WTC11 (cell line): Measurements from ENCODE around the gene USP48. TPM values are rescaled to one million over a fixed set of nuclear protein-coding genes. Genes with fewer than 3 reads are reported as not detected.

Experiments used
- ATAC-seq: fragments of 200-7000 bp; cut with Tn5 transposase; 2 replicates; pipeline ENCODE4 v1.10.0; 2021; ENCODE audit warnings: mild to moderate bottlenecking, moderate library complexity
- CTCF ChIA-PET: fragments of 300-600 bp; sonication (Branson Sonifier 250); formaldehyde crosslinking; loops from one replicate; lab custom pipeline; 2021; ENCODE audit warnings: antibody characterized with exemption; lab: Charles Lee
- POLR2A ChIA-PET: fragments of 350-600 bp; sonication (Branson Sonifier 250); formaldehyde crosslinking; loops from one replicate; lab custom pipeline; 2021; ENCODE audit warnings: antibody characterized with exemption; lab: Charles Lee
- DNase-seq: peaks from one replicate; pipeline ENCODE4 v3.0.0; 2021; ENCODE audit warnings: low spot score
- H3K27ac Mint-ChIP-seq: 2 replicates; pipeline ENCODE4 v1.8.0; 2021; ENCODE audit warnings: mixed read lengths
- H3K27me3 Mint-ChIP-seq: 2 replicates; pipeline ENCODE4 v1.8.0; 2021; ENCODE audit warnings: low read depth, mild to moderate bottlenecking, moderate library complexity, mixed read lengths
- H3K36me3 Mint-ChIP-seq: 2 replicates; pipeline ENCODE4 v1.8.0; 2021; ENCODE audit warnings: mixed read lengths
- H3K4me1 Mint-ChIP-seq: 2 replicates; pipeline ENCODE4 v1.8.0; 2022; ENCODE audit warnings: mixed read lengths
- H3K4me3 Mint-ChIP-seq: 2 replicates; pipeline ENCODE4 v1.8.0; 2021; ENCODE audit warnings: mild to moderate bottlenecking, moderate library complexity, mixed read lengths
- H3K9me3 Mint-ChIP-seq: 2 replicates; pipeline ENCODE4 v1.8.0; 2021; ENCODE audit warnings: mixed read lengths
- ESRRA ChIP-seq: sonication (generic); formaldehyde crosslinking; IDR thresholded peaks from 2 replicates; pipeline ENCODE4 v1.8.1; 2022; ENCODE audit warnings: mild to moderate bottlenecking, missing genetic modification reagents, borderline replicate concordance
- ETV6 ChIP-seq: sonication (generic); formaldehyde crosslinking; IDR thresholded peaks from 2 replicates; pipeline ENCODE4 v1.8.1; 2022; ENCODE audit warnings: mild to moderate bottlenecking, missing genetic modification reagents
- FOXP1 ChIP-seq: sonication (generic); formaldehyde crosslinking; IDR thresholded peaks from 2 replicates; pipeline ENCODE4 v1.8.0; 2022; ENCODE audit warnings: missing genetic modification reagents, mild to moderate bottlenecking, moderate library complexity, borderline replicate concordance
- GRHL2 ChIP-seq: fragments of 250-450 bp; sonication (Bioruptor Pico); IDR thresholded peaks from 2 replicates; pipeline ENCODE4 v1.8.0; 2022; ENCODE audit warnings: mild to moderate bottlenecking, moderate library complexity; ENCODE audit not compliant: insufficient replicate concordance, severe bottlenecking
- IRF2 ChIP-seq: sonication (generic); formaldehyde crosslinking; IDR thresholded peaks from 2 replicates; pipeline ENCODE4 v1.8.0; 2022; ENCODE audit warnings: low read depth, missing genetic modification reagents, borderline replicate concordance
- KAT7 ChIP-seq: sonication (generic); formaldehyde crosslinking; IDR thresholded peaks from 2 replicates; pipeline ENCODE4 v1.8.1; 2023; ENCODE audit warnings: missing genetic modification reagents, mild to moderate bottlenecking, borderline replicate concordance
- MXD4 ChIP-seq: fragments of 250-450 bp; sonication (Bioruptor Pico); IDR thresholded peaks from 2 replicates; pipeline ENCODE4 v1.8.0; 2021; ENCODE audit warnings: mild to moderate bottlenecking, moderate library complexity, borderline replicate concordance
- MYBL2 ChIP-seq: sonication (generic); formaldehyde crosslinking; IDR thresholded peaks from 2 replicates; pipeline ENCODE4 v1.8.1; 2023; ENCODE audit warnings: mild to moderate bottlenecking, moderate library complexity, missing genetic modification reagents
- NFYB ChIP-seq: sonication (generic); formaldehyde crosslinking; conservative IDR thresholded peaks from 2 replicates; pipeline ENCODE4 v1.8.0; 2022; ENCODE audit warnings: low read depth, missing genetic modification reagents
- SMAD3 ChIP-seq: sonication (generic); formaldehyde crosslinking; IDR thresholded peaks from 2 replicates; pipeline ENCODE4 v1.8.0; 2022; ENCODE audit warnings: missing genetic modification reagents, mild to moderate bottlenecking, borderline replicate concordance
- SOX15 ChIP-seq: fragments of 250-450 bp; sonication (Bioruptor Pico); IDR thresholded peaks from 2 replicates; pipeline ENCODE4 v1.9.0; 2021; ENCODE audit warnings: mild to moderate bottlenecking
- SP1 ChIP-seq: sonication (generic); formaldehyde crosslinking; conservative IDR thresholded peaks from 2 replicates; pipeline ENCODE4 v1.8.1; 2022; ENCODE audit warnings: missing genetic modification reagents
- TEAD1 ChIP-seq: sonication (generic); formaldehyde crosslinking; IDR thresholded peaks from 2 replicates; pipeline ENCODE4 v1.8.0; 2022; ENCODE audit warnings: mild to moderate bottlenecking, missing genetic modification reagents
- ZNF138 ChIP-seq: sonication (generic); formaldehyde crosslinking; conservative IDR thresholded peaks from 2 replicates; pipeline ENCODE4 v1.8.1; 2022; ENCODE audit warnings: mild to moderate bottlenecking, moderate library complexity, missing genetic modification reagents
- ZNF219 ChIP-seq: sonication (generic); formaldehyde crosslinking; IDR thresholded peaks from 2 replicates; pipeline ENCODE4 v1.8.0; 2023; ENCODE audit warnings: missing genetic modification reagents, mild to moderate bottlenecking, borderline replicate concordance
- total RNA-seq: library from RNA; stranded (reverse); gene quantifications from 3 replicates; pipeline ENCODE4 v1.2.3, GENCODE V29; 2021
- TF ChIP-seq, protein P1 (sequence below): sonication (generic); formaldehyde crosslinking; IDR thresholded peaks from 2 replicates; pipeline ENCODE4 v1.8.1; 2023; ENCODE audit warnings: mild to moderate bottlenecking, moderate library complexity, missing genetic modification reagents
- TF ChIP-seq, protein P2 (sequence below): sonication (generic); formaldehyde crosslinking; IDR thresholded peaks from 2 replicates; pipeline ENCODE4 v1.8.1; 2022; ENCODE audit warnings: mild to moderate bottlenecking, moderate library complexity, missing genetic modification reagents
- TF ChIP-seq, protein P3 (sequence below): fragments of 250-450 bp; sonication (Bioruptor Pico); IDR thresholded peaks from 2 replicates; pipeline ENCODE4 v1.9.0; 2021; ENCODE audit warnings: mild to moderate bottlenecking
- TF ChIP-seq, protein P4 (sequence below): fragments of 250-450 bp; sonication (Bioruptor Pico); conservative IDR thresholded peaks from 2 replicates; pipeline ENCODE4 v1.9.0; 2021; ENCODE audit warnings: mild to moderate bottlenecking
- TF ChIP-seq, protein P5 (sequence below): sonication (generic); formaldehyde crosslinking; IDR thresholded peaks from 2 replicates; pipeline ENCODE4 v1.8.0; 2022; ENCODE audit warnings: mild to moderate bottlenecking, missing genetic modification reagents

The USP48 gene
- total RNA-seq, 1 experiment from 2014 or later, result 86.9 TPM

GRCh38 chr1:21818656-21819055 is 35.7 kb upstream of the USP48 start:
- Mint-ChIP-seq H3K36me3 (no peaks in the 10 kb centered on the region), H3K27ac (no peak overlapping the region; the same call in 1 of the 2 replicates), H3K27me3 (peaks cover 6% of the 10 kb centered on the region; the same call in 1 of the 2 replicates), H3K9me3 (no peaks in the 10 kb centered on the region), H3K4me3 (no peak overlapping the region), H3K4me1 (peaks cover 8% of the 10 kb centered on the region)
- POLR2A ChIA-PET, result no interaction called here
- CTCF ChIA-PET, result no interaction called here
- 0 out of 2 replicates have a peak, but pooled peaks have one; percentile 14 for TF ChIP-seq SP1 (CRISPR knock-in tag)
- no peak for TF ChIP-seq MYBL2 (CRISPR knock-in tag)
- ATAC-seq (peak; percentile 23), DNase-seq (peak; percentile 68)

- CTCF ChIA-PET, result no interaction called here
- TF ChIP-seq SMAD3 (CRISPR knock-in tag) (no peak), ZNF138 (CRISPR knock-in tag) (no peak), ETV6 (CRISPR knock-in tag) (no peak), MYBL2 (CRISPR knock-in tag) (no peak), SOX15 (no peak)
- TF ChIP-seq, protein P1, sequence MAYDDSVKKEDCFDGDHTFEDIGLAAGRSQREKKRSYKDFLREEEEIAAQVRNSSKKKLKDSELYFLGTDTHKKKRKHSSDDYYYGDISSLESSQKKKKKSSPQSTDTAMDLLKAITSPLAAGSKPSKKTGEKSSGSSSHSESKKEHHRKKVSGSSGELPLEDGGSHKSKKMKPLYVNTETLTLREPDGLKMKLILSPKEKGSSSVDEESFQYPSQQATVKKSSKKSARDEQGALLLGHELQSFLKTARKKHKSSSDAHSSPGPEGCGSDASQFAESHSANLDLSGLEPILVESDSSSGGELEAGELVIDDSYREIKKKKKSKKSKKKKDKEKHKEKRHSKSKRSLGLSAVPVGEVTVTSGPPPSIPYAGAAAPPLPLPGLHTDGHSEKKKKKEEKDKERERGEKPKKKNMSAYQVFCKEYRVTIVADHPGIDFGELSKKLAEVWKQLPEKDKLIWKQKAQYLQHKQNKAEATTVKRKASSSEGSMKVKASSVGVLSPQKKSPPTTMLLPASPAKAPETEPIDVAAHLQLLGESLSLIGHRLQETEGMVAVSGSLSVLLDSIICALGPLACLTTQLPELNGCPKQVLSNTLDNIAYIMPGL (CRISPR knock-in tag), result no peak
- TF ChIP-seq, protein P2, sequence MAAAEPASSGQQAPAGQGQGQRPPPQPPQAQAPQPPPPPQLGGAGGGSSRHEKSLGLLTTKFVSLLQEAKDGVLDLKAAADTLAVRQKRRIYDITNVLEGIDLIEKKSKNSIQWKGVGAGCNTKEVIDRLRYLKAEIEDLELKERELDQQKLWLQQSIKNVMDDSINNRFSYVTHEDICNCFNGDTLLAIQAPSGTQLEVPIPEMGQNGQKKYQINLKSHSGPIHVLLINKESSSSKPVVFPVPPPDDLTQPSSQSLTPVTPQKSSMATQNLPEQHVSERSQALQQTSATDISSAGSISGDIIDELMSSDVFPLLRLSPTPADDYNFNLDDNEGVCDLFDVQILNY (CRISPR knock-in tag), result no peak
- TF ChIP-seq, protein P3, sequence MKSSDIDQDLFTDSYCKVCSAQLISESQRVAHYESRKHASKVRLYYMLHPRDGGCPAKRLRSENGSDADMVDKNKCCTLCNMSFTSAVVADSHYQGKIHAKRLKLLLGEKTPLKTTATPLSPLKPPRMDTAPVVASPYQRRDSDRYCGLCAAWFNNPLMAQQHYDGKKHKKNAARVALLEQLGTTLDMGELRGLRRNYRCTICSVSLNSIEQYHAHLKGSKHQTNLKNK (CRISPR knock-in tag), result no peak
- TF ChIP-seq, all 79 proteins: peak for 0
- DNase-seq (no peak), ATAC-seq (no peak)
- H3K9me3 Mint-ChIP-seq, result no peaks in the 10 kb centered on the region
- no peaks in the 10 kb centered on the region for H3K36me3 Mint-ChIP-seq
- no peak overlapping the region for H3K27ac Mint-ChIP-seq
- H3K4me3 Mint-ChIP-seq, result no peak overlapping the region
- peaks cover 8% of the 10 kb centered on the region for H3K4me1 Mint-ChIP-seq
- POLR2A ChIA-PET, result interaction anchor here (0.6 kb wide), 1 partner anchor 21 kb away, joined by 5 read pairs; no protein-coding TSS in a partner anchor
- H3K27me3 Mint-ChIP-seq, result peaks cover 17% of the 10 kb centered on the region
These were observed 33.8 kb upstream of the USP48 start for GRCh38 chr1:21816602-21817302.

GRCh38 chr1:21815724-21816321 is 32.9 kb upstream of the USP48 start:
- ChIA-PET CTCF (no interaction called here), POLR2A (no interaction called here)
- H3K27ac Mint-ChIP-seq, result no peak overlapping the region
- H3K36me3 Mint-ChIP-seq, result no peaks in the 10 kb centered on the region
- H3K4me1 Mint-ChIP-seq, result peaks cover 8% of the 10 kb centered on the region
- peaks cover 17% of the 10 kb centered on the region for H3K27me3 Mint-ChIP-seq
- H3K4me3 Mint-ChIP-seq, result no peak overlapping the region
- no peaks in the 10 kb centered on the region for H3K9me3 Mint-ChIP-seq
- DNase-seq (no peak), ATAC-seq (no peak)
- TF ChIP-seq FOXP1 (CRISPR knock-in tag) (no peak), MXD4 (no peak), ETV6 (CRISPR knock-in tag) (no peak), ZNF219 (CRISPR knock-in tag) (no peak), TEAD1 (CRISPR knock-in tag) (no peak), ESRRA (no peak), GRHL2 (CRISPR knock-in tag) (no peak), KAT7 (no peak), IRF2 (CRISPR knock-in tag) (no peak), NFYB (CRISPR knock-in tag) (no peak)
- TF ChIP-seq, protein P4, sequence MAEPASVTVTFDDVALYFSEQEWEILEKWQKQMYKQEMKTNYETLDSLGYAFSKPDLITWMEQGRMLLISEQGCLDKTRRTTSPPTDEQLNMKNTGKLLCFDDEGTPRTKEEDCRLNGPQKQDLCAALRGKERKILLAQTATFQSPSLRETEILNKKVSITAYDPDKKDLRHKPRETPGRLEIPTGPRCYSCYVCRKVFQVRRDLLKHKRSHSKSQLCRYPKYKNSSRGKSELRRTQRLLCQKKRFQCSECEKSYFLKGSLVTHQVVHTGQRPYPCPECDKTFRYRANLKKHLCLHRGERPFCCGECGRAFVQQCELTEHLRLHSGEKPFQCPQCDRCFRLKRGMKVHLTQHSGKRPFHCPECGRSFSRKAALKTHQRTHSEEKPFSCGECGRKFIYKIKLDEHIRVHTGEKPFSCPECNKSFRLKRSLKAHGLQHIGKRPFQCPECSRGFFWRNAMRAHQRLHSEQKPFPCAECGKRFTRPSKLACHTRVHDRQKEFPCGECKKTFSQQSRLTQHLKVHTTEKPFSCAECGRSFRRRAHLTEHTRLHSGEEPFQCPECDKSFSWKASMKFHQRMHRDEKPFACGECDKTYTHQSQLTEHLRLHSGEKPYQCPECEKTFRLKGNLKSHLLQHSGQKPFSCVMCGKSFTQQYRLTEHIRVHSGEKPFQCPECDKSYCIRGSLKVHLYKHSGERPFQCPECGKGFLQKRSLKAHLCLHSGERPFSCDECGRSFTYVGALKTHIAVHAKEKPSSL, result no peak
- TF ChIP-seq, protein P1 (CRISPR knock-in tag), result no peak
- TF ChIP-seq, protein P5, sequence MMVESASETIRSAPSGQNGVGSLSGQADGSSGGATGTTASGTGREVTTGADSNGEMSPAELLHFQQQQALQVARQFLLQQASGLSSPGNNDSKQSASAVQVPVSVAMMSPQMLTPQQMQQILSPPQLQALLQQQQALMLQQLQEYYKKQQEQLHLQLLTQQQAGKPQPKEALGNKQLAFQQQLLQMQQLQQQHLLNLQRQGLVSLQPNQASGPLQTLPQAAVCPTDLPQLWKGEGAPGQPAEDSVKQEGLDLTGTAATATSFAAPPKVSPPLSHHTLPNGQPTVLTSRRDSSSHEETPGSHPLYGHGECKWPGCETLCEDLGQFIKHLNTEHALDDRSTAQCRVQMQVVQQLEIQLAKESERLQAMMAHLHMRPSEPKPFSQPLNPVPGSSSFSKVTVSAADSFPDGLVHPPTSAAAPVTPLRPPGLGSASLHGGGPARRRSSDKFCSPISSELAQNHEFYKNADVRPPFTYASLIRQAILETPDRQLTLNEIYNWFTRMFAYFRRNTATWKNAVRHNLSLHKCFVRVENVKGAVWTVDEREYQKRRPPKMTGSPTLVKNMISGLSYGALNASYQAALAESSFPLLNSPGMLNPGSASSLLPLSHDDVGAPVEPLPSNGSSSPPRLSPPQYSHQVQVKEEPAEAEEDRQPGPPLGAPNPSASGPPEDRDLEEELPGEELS (CRISPR knock-in tag), result no peak
